ENCODE results near the gene ELAC2. TPM values are rescaled to one million over a fixed set of nuclear protein-coding genes. Genes with fewer than 3 reads are reported as not detected.

The ELAC2 gene
- total and polyA plus RNA-seq, 12 donors, result 55.5 to 136 (median 74.1) TPM

- no peak for DNase-seq
- no peaks in the 10 kb centered on the region for H3K4me1 ChIP-seq (replicated peaks in 1 of 2)
- WGBS, 4 donors, result 86 to 90% (median 88%) methylated on average over 5 of the region's 5 CpGs
- no peak for TF ChIP-seq POLR2A (IDR thresholded peaks at IDR 0.05)
- TF ChIP-seq, protein P1, sequence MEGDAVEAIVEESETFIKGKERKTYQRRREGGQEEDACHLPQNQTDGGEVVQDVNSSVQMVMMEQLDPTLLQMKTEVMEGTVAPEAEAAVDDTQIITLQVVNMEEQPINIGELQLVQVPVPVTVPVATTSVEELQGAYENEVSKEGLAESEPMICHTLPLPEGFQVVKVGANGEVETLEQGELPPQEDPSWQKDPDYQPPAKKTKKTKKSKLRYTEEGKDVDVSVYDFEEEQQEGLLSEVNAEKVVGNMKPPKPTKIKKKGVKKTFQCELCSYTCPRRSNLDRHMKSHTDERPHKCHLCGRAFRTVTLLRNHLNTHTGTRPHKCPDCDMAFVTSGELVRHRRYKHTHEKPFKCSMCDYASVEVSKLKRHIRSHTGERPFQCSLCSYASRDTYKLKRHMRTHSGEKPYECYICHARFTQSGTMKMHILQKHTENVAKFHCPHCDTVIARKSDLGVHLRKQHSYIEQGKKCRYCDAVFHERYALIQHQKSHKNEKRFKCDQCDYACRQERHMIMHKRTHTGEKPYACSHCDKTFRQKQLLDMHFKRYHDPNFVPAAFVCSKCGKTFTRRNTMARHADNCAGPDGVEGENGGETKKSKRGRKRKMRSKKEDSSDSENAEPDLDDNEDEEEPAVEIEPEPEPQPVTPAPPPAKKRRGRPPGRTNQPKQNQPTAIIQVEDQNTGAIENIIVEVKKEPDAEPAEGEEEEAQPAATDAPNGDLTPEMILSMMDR (IDR thresholded peaks at IDR 0.05), result no peak
- intact Hi-C loops (cut with DNase I), result no loop called here
- H3K4me3 ChIP-seq, result no peak overlapping the region
- peaks cover 0 to 100% of the 10 kb centered on the region in 2 donors for H3K36me3 ChIP-seq (replicated peaks in 1 of 2)
- H3K27me3 ChIP-seq, result no peaks in the 10 kb centered on the region
- H3K9me3 ChIP-seq (replicated peaks in 1 of 3), result no peaks in the 10 kb centered on the region
- no peak overlapping the region for H3K27ac ChIP-seq
These were observed 19.0 kb downstream of the ELAC2 start for GRCh38 chr17:12998874-12999273.

DNA sequence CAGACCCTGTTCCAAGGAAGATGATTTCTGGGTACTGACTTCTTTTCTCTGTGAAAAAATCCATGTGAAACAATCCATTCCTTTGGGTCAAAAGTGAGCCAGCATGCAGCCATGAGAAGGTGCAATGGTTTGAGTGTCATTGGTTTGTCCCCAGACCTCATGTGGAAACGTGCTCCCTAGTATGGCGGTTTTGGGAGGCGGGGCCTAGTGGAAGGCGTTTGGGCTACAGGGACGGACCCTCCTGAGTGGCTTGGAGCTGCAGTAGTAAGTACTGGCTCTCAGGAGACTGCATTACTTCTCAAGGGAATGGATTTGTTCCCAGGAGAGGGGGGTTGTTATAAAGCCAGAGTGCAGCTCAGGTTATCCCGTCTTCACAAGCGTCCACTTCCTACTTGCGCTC lies 19.4 kb downstream of the ELAC2 start:
- WGBS, 4 donors, result 84 to 89% (median 87%) methylated on average over 4 to 8 of the region's 8 CpGs
- Histone ChIP-seq H3K4me1 (replicated peaks in 1 of 2) (no peaks in the 10 kb centered on the region), H3K4me3 (no peak overlapping the region), H3K27ac (no peak overlapping the region), H3K9me3 (replicated peaks in 1 of 3) (no peaks in the 10 kb centered on the region), H3K36me3 (replicated peaks in 1 of 2) (peaks cover 0 to 100% of the 10 kb centered on the region in 2 donors), H3K27me3 (no peaks in the 10 kb centered on the region)
- intact Hi-C loops (cut with DNase I), result no loop called here
- DNase-seq, result no peak
- TF ChIP-seq POLR2A (IDR thresholded peaks at IDR 0.05), result no peak
- TF ChIP-seq, protein P1 (IDR thresholded peaks at IDR 0.05), result no peak

DNA sequence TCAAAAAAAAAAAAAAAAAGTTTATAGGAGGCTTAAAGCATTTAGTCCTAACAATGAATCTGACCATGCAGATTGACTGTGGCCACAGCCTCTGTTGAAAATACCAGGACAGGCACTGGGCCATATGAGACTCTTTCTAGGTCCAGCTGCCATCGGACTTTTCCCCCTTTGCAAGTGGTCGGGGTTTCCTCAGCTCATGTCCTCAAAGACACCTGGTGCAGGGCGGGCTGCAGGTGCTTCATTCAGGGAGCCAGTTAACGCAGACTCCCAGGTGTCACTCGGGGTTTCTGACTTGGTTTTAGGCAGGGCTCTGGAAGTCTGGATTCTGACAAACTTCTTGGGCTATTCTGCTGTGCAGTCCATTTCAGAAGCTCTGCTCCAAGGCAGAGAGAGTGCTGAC lies 20.9 kb downstream of the ELAC2 start:
- H3K9me3 ChIP-seq (replicated peaks in 1 of 3), result no peaks in the 10 kb centered on the region
- intact Hi-C loops (cut with DNase I), result no loop called here
- 75 to 100% (median 89%) methylated on average over 2 to 5 of the region's 5 CpGs for WGBS, 4 donors
- H3K27me3 ChIP-seq, result no peaks in the 10 kb centered on the region
- TF ChIP-seq, protein P1 (IDR thresholded peaks at IDR 0.05), result no peak
- TF ChIP-seq POLR2A (IDR thresholded peaks at IDR 0.05), result no peak
- DNase-seq, result no peak
- no peak overlapping the region for H3K27ac ChIP-seq
- peaks cover 0 to 100% of the 10 kb centered on the region in 2 donors for H3K36me3 ChIP-seq (replicated peaks in 1 of 2)
- no peak overlapping the region for H3K4me3 ChIP-seq
- no peaks in the 10 kb centered on the region for H3K4me1 ChIP-seq (replicated peaks in 1 of 2)

DNA sequence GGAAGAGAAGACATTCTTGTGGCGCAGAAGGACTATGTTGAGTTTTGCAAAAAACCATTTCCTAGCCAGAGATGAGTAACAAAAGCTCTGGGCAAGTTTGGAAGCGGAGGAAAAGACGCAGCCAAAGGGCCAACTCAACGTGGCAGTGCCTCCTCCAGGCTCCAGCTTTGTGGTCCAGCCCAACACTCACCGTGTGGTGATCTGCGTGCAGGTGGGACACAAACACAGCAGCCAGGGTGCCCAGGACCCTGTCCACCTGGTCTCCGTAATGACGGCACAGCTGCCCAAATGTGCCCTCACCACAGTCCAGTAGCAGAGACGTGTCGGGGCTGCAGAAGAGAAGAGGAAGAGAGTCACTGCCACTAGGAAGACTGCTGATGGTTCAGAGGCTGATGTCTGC lies 21.5 kb downstream of the ELAC2 start:
- H3K36me3 ChIP-seq (replicated peaks in 1 of 2), result peaks cover 0 to 100% of the 10 kb centered on the region in 2 donors
- 90 to 97% (median 95%) methylated on average over 8 to 10 of the region's 10 CpGs for WGBS, 4 donors

More for the DNA sequence above, 21.5 kb downstream of the ELAC2 start:
- no peaks in the 10 kb centered on the region for H3K27me3 ChIP-seq
- intact Hi-C loops (cut with DNase I), result no loop called here
- TF ChIP-seq, protein P1 (IDR thresholded peaks at IDR 0.05), result no peak
- no peak for TF ChIP-seq POLR2A (IDR thresholded peaks at IDR 0.05)
- H3K4me3 ChIP-seq, result no peak overlapping the region
- peak in 1 of 7 donors; percentile 3 for DNase-seq
- no peak overlapping the region for H3K27ac ChIP-seq
- no peaks in the 10 kb centered on the region for H3K9me3 ChIP-seq (replicated peaks in 1 of 3)
- no peaks in the 10 kb centered on the region for H3K4me1 ChIP-seq (replicated peaks in 1 of 2)
